ENCODE data around the gene ARHGEF10L. TPM values are rescaled to one million over a fixed set of nuclear protein-coding genes. Genes with fewer than 3 reads are reported as not detected.

The ARHGEF10L gene
- total and polyA plus RNA-seq, 8 donors, result 16.8 to 39.6 (median 21.1) TPM

DNA sequence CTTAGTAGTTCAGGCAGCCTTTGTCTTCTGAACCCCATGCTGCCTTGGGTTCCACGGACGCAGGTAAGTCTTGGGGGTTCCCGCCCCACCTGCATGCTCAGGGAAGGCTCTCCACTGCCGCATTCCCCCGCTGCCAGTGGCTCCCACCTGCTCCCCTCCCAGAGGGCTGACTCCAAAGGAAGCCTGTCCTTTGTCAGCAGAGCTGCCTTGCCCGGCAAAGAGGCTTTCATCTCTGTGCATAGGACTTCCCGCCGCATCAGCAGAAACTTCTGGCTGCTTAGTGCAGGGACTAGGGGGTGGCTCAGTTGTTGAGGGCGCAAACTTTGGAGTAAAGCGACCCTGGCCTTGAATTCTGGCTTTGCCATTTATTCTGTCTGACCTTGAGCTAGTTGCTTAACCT lies 190.4 kb downstream of the ARHGEF10L start:
- Histone ChIP-seq H3K9me3 (peaks cover 0 to 5% of the 10 kb centered on the region in 2 donors), H3K27me3 (peaks cover 0 to 38% of the 10 kb centered on the region in 2 donors), H3K27ac (no peak overlapping the region), H3K36me3 (no peaks in the 10 kb centered on the region), H3K4me1 (no peaks in the 10 kb centered on the region), H3K4me3 (no peak overlapping the region)
- no peak for DNase-seq
- TF ChIP-seq, protein P1, sequence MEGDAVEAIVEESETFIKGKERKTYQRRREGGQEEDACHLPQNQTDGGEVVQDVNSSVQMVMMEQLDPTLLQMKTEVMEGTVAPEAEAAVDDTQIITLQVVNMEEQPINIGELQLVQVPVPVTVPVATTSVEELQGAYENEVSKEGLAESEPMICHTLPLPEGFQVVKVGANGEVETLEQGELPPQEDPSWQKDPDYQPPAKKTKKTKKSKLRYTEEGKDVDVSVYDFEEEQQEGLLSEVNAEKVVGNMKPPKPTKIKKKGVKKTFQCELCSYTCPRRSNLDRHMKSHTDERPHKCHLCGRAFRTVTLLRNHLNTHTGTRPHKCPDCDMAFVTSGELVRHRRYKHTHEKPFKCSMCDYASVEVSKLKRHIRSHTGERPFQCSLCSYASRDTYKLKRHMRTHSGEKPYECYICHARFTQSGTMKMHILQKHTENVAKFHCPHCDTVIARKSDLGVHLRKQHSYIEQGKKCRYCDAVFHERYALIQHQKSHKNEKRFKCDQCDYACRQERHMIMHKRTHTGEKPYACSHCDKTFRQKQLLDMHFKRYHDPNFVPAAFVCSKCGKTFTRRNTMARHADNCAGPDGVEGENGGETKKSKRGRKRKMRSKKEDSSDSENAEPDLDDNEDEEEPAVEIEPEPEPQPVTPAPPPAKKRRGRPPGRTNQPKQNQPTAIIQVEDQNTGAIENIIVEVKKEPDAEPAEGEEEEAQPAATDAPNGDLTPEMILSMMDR (IDR thresholded peaks at IDR 0.05), result no peak
- no peak for ATAC-seq
- intact Hi-C loops (cut with DNase I), result no loop called here

DNA sequence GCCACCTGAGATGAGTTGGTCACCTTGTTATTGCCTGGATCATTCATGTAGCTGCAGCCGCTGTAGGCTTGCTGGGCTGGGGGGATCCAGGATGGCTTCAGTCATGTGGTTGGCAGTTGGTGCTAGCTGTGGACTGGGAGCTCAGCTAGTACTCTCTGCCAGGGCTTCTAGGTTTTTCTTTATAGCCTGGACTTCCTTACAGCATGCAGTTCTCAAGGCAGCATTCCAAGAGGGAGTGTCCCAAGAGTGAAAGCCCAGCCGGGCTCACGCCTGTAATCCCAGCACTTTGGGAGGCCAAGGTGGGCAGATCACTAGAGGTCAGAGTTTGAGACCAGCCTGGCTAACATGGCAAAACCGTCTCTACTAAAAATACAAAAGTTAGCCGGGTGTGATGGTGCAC lies 192.0 kb downstream of the ARHGEF10L start:
- peaks cover 0 to 46% of the 10 kb centered on the region in 2 donors for H3K27me3 ChIP-seq
- TF ChIP-seq, protein P1 (IDR thresholded peaks at IDR 0.05), result no peak
- no peak overlapping the region for H3K4me3 ChIP-seq
- no peak overlapping the region for H3K27ac ChIP-seq
- H3K36me3 ChIP-seq, result no peaks in the 10 kb centered on the region
- peaks cover 0 to 5% of the 10 kb centered on the region in 2 donors for H3K9me3 ChIP-seq
- no peak for ATAC-seq
- intact Hi-C loops (cut with DNase I), result no loop called here
- no peaks in the 10 kb centered on the region for H3K4me1 ChIP-seq
- no peak for DNase-seq

DNA sequence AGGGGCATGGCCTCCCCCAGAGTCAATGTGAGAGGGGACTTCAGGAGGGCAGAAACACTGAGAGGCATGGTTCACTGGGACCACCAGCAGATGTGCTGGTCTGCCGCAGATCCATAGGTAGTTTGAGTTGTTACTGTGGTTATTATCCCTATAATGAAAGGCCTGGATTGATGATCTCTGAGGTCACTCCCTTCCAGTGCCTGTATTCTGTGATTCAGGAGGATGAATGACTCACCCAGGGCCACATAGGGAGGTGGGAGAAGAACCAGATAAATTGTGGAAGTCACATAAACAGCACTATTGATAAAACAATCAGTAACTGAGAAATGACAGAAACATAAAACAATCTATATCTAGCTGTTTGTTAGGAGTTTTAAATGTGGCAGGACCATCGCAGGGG lies 193.0 kb downstream of the ARHGEF10L start:
- DNase-seq (no peak), ATAC-seq (no peak)
- TF ChIP-seq, protein P1 (IDR thresholded peaks at IDR 0.05), result no peak
- H3K27ac ChIP-seq, result no peak overlapping the region
- H3K4me1 ChIP-seq, result no peaks in the 10 kb centered on the region
- peaks cover 0 to 52% of the 10 kb centered on the region in 2 donors for H3K27me3 ChIP-seq
- no peaks in the 10 kb centered on the region for H3K36me3 ChIP-seq
- H3K9me3 ChIP-seq, result peaks cover 0 to 5% of the 10 kb centered on the region in 2 donors
- intact Hi-C loops (cut with DNase I), result no loop called here
- H3K4me3 ChIP-seq, result no peak overlapping the region

DNA sequence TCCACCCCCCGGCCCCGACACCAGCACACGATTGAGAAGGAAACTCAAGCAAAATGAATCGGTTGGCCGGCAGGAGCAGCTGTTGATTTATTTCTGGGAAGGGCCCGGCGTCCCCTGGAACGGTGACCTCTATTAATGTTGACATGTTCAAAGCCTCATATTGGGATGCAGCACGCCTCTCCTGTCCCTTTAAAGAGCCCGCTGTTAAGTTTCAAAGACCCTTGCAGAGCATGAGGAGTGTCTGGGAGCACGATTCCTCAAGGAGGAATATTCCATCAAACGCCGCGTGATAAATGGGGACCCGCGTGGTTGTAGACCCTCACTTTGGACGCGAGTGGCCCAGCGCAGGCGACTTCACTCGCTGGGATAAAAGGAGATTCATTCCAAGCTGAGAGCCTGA lies 194.2 kb downstream of the ARHGEF10L start:
- TF ChIP-seq, protein P1 (IDR thresholded peaks at IDR 0.05), result no peak
- Histone ChIP-seq H3K4me3 (no peak overlapping the region), H3K9me3 (no peaks in the 10 kb centered on the region), H3K27ac (no peak overlapping the region), H3K4me1 (no peaks in the 10 kb centered on the region), H3K27me3 (peaks cover 0 to 46% of the 10 kb centered on the region in 2 donors), H3K36me3 (no peaks in the 10 kb centered on the region)
- no peak for ATAC-seq
- intact Hi-C loops (cut with DNase I), result no loop called here
- no peak for DNase-seq

DNA sequence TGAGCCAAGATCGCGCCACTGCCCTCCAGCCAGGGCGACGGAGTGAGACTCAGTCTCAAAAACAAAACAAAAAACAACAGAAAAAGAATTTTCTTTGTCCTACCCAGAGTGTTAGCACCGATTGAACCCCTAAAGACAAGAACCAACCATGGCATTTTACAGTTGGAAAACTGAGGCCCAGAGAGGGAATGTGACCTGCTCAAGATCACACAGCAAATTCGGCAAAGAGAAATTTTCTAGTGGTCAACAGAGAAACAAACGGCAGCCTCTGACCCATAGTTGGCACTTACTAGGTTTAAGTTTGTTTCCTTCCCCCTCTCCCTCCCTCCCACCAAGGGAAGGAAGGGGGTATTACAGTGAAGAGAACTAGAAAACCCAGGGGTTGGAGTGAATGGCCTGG lies 195.1 kb downstream of the ARHGEF10L start:
- Histone ChIP-seq H3K36me3 (no peaks in the 10 kb centered on the region), H3K4me1 (no peaks in the 10 kb centered on the region), H3K4me3 (no peak overlapping the region), H3K9me3 (no peaks in the 10 kb centered on the region), H3K27me3 (peaks cover 0 to 44% of the 10 kb centered on the region in 2 donors), H3K27ac (no peak overlapping the region)
- DNase-seq (no peak), ATAC-seq (no peak)
- TF ChIP-seq, protein P1 (IDR thresholded peaks at IDR 0.05), result no peak
- intact Hi-C loops (cut with DNase I), result no loop called here
